Right forelimb (tissue), 1 donor: ENCODE data around the gene TEDC1.

Source experiments
- DNase-seq: peaks from one replicate; pipeline ENCODE4 v3.0.0-alpha.2; 2018

The TEDC1 gene

GRCh38 chr14:105497671-105498429, 6.8 kb downstream of the TEDC1 start:
- no peak for DNase-seq

GRCh38 chr14:105498430-105499255, 7.6 kb downstream of the TEDC1 start:
- DNase-seq = no peak

GRCh38 chr14:105499256-105500035, 8.4 kb downstream of the TEDC1 start:
- no peak for DNase-seq

DNA sequence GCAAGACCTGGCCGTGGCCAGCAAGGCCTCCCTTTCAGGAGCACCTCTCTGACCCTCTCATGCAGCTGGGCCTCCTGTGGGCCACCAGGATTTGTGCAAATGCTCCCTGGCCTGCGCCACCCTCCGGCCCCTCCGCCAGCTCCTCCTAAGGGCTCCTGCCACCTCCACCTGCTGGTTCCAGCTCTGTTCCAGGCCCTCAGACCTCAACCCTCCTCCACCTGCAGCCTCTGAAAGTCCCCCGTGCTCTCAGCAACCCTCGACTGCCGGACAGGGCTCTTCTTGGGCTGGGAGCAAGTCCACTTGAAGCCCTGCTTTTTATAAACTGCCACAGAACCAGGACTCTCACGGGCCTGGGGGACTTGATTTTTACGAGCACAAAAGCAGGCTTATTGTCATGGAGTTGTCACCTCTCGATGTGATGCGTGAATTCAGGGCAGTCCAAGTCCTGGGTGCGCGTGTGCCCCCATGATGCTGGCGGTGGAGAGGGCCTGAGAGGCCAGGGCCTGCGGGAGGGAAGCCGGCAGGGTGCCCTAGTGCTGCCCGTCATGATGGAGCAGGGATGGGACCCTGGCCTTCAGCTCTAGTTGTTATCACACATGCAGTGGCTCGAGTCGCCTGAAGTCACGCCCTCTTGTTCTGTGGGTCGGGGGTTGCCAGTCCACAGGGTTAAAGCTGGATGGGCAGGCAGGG, 9.1 kb downstream of the TEDC1 start:
- no peak for DNase-seq

- DNase-seq = no peak
Observed at GRCh38 chr14:105500726-105501101, 9.7 kb downstream of the TEDC1 start.

DNA sequence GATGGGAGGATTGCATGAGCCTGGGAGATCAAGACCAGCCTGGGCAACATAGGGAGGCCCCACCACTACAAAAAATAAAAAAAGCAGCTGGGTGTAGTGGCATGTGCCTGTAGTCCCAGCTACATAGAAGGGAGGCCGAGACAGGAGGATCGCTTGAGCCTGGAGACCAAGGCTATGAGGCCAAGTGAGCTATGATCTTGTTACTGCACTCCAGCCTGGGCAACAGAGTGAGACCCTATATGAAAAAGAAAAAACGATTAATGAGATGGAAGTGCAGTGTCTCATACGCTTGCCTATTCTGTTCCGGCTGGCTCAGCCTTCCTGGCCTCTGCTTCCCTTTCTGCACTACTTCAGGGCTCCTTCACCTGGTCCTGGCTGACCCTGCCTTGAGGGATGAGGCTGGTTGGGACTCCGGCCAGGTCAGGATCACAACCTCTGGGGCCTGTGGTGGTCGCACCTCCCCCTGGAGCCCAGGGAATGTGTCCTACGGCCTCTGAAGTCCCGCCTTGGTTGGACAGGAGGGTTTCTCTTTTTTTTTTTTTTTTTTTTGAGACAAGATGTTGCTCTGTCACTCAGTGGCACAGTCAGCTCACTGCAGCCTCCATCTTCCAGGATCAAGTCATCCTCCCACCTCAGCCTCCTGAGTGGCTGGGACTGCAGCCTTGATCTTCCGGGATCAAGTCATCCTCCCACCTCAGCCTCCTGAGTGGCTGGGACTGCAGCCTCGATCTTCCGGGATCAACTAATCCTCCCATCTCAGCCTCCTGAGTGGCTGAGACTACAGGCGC, 10.7 kb downstream of the TEDC1 start:
- no peak for DNase-seq

GRCh38 chr14:105502446-105503295, 11.6 kb downstream of the TEDC1 start:
- DNase-seq = no peak

GRCh38 chr14:105503296-105503640, 12.2 kb downstream of the TEDC1 start:
- DNase-seq = no peak

DNA sequence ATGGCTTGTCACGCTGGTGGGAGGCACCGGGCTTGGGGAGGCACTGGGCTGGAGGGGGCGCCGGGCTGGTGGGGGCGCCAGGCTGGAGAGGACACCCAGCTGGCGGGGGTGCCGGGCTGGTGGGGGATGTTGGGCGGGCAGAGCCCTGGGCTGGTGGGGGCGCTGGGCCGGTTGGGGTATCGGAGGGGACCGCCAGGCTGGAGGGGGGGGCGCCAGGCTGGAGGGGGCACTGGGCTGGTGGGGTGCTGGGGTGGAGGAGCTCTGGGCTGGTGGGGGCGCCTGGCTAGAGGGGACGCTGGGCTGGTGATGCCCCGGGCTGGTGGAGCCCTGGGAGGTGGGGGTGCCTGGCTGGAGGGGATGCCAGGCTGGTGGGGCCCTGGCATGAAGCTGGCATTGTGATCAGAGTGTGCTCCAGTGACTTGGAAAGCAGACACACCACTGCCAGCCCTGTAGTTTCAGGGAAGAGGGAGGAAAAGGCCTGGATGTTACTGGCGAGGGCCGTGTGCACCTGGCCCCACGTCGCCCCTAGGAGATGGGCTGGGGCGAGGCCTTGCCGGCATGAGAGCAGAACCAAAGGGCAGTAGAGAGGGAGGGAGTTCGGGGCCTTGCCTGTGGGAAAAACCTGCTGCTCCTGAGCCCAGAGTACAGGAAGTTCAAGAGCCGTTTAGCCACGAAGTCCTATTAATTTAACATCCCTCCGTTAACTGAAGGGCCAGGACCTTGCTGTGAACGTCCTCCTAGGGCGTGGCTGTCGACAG, 13.1 kb downstream of the TEDC1 start:
- DNase-seq = no peak

DNA sequence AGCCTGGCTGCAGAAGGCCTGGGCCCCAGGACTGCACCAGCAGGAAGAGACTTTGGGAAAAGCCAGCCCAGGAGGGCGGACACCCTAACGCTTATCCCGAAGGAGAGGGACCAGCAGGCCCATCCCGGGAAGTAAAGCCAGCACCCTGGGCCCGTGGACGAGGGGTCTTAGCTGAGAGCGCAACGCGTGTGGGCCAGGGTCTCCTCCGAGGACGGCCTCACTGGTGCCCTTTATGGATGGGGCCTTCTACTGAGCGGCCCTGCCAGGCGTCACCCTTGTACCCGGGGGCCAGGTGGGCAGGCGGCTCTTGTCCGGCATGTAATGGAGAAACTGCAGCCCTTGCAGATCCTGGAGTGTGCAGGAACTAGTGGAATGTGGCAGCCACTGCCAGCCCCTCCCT, 14.1 kb downstream of the TEDC1 start:
- DNase-seq = no peak

DNA sequence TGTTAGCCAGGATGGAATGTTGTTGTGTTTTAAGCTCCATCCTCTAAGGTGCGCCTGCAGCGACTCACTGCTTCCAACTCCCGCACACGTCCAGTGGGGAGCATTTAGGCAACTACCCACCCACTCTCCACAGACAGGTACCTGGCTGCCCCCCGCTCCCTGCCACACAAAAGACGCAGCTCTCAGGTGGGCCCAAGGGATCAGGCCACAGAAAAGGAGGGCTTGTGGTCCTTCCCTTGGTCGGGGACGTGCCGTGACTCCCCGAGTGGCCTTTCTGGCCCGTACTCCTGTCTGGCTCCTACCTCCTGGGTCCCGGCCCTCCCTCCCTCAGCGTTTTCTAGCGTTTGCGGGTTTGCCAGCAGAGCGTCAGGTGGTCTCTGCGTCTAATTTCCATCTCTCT, 16.2 kb downstream of the TEDC1 start:
- DNase-seq = no peak

DNA sequence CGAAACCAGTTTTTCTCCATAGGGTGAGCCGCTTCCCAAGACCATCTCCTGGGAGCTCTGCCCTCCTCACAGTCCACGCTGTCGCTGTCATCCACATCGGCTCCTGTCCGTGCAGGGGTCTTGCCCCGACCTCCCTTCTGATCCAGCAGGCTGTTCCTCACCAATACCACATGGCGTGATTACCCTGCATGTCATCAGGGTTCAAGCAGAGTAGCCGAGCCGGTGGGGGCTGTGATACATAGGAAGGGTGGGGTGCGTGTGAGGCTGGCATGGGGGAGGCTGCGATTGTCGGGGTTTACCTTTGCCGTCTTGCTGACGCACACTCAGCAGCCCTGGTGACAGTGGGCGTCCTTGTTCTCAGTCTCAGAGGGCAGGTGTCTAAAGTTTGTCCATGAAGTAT, 17.0 kb downstream of the TEDC1 start:
- no peak for DNase-seq

DNA sequence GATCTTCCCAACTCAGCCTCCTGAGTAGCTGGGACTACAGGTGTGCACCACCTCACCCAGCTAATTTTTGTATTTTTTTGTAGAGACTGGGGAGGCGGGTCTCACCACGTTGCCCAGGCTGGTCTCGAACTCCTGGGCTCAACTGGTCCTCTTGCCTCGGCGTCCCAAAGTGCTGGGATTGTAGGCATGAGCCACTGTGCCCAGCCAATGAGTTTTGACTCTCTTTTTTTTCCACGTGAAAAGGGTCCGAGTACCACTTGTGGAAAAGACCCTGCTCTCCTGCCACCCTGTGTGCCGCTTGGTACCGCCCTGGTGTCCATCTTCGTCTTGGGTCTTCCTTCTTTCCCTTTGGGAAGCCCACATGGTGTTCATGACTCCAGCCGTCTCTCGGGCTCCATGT, 17.6 kb downstream of the TEDC1 start:
- no peak for DNase-seq

DNA sequence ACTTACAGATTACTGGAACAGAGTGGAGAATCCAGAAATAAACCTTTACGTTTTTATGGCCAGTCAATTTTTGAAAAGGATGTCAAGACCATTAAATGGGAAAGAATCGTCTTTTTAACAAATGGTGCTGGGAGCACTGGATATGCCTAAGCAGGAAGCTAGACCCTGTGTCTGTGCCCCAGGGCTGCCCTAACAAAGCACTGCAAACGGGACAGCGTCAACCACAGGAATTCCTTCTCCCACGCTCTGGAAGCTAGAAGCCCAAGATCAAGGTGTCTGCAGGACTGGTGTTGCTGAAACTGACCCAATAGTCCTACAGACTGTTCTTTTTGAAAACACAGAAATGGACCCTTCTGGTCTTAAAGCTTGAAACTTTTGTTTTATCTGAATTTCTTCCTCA, 26.1 kb downstream of the TEDC1 start:
- no peak for DNase-seq

DNA sequence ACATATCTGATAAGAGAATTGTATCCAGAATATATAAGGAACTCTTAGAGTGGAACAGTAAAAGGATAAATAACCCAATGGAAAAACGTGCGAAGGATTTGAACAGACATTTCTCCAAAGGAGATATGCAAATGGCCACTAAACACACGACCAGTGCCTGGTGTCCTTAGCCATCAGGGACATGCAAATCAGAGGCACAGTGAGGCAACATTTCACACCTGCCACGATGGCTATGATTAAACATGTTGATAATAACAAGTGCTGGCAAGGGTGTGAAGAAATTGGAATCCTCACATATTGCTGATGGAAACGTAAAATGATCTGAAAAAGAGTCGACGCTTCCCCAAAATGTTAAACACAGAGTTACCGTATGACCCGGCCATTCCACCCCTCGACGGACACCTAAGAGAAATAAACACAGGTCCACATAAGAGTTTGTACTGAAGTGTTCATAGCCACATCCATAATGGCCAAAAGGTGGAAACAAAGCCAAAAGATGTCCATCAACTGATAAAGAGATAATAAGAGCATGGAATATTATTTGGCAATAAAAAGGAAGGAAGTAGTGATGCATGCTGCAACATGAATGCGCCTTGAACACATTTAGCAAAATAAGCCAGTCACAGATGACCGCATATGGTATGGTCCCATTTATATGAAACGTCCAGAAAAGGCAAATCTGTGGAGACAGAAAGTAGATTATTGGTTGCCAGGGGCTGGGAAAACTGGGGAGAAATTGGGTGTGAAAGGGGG, 29.1 kb downstream of the TEDC1 start:
- DNase-seq = no peak

- DNase-seq = no peak
Observed at GRCh38 chr14:105525326-105525725, 34.3 kb downstream of the TEDC1 start.

- DNase-seq = peak; percentile 61
Observed at GRCh38 chr14:105525861-105526775, 35.1 kb downstream of the TEDC1 start, which contains the start of gene TMEM121. TSS of gene TMEM121 (plus strand) at chr14:105526583. CDS start at chr14:105528835, 2,252 bp downstream.

- DNase-seq = peak; percentile 57
Observed at GRCh38 chr14:105526776-105527380, 35.8 kb downstream of the TEDC1 start.
